Endothelial cell of umbilical vein (primary cell): ENCODE data around the gene KIFAP3. TPM values are rescaled to one million over a fixed set of nuclear protein-coding genes. Genes with fewer than 3 reads are reported as not detected.

Source experiments
- BruUV-seq: library from RNA; stranded (reverse); fragments of 400-500 nt; replicated peaks from 2 replicates; lab custom pipeline; 2021; lab: Mats Ljungman, UMichigan
- CTCF ChIA-PET: fragments of 300-600, 350-600 bp; sonication (Branson Sonifier 250); formaldehyde crosslinking; loops from one replicate; lab custom pipeline; 2021; ENCODE audit warnings: antibody characterized with exemption, inconsistent platforms; lab: Charles Lee
- POLR2A ChIA-PET: fragments of 300-600, 350-600 bp; sonication (Branson Sonifier 250); formaldehyde crosslinking; loops from one replicate; lab custom pipeline; 2021; ENCODE audit warnings: antibody characterized with exemption, inconsistent platforms; lab: Charles Lee
- DNase-seq: peaks from one replicate; pipeline ENCODE4 v3.0.0-alpha.2; 2011; ENCODE audit warnings: low read depth, low spot score
- FAIRE-seq: peaks from 2 replicates; lab custom pipeline; 2011; peaks lifted over from hg19 to GRCh38; lab: Jason Lieb, UNC
- H2AFZ ChIP-seq: 2 replicates; pipeline ENCODE4 v1.6.0; 2012; ENCODE audit warnings: low read depth, low read length, control low read depth, inconsistent platforms
- H3K27ac ChIP-seq: 2 replicates; pipeline ENCODE4 v1.5.1; 2011; ENCODE audit warnings: low read depth, mild to moderate bottlenecking, control low read depth, low read length, moderate library complexity; ENCODE audit not compliant: insufficient read depth
- H3K27me3 ChIP-seq, 2 experiments: 2 replicates each; pipeline versions ENCODE4 v1.6.0 to v1.6.1; 2011; ENCODE audit warnings: low read length in 2 of 2, mixed read lengths in 1 of 2; ENCODE audit not compliant: control insufficient read depth in 2 of 2, insufficient read depth in 2 of 2
- H3K36me3 ChIP-seq, 2 experiments: 2 replicates in 1 of 2; 3 replicates in 1 of 2; pipeline ENCODE4 v1.5.1; 2011; ENCODE audit warnings: low read length in 2 of 2, mild to moderate bottlenecking in 1 of 2, moderate library complexity in 1 of 2; ENCODE audit not compliant: control insufficient read depth in 2 of 2, insufficient read depth in 2 of 2; ENCODE audit errors: extremely low read depth in 1 of 2
- H3K4me1 ChIP-seq: 3 replicates; pipeline ENCODE4 v1.5.1; 2011; ENCODE audit warnings: mild to moderate bottlenecking, low read length; ENCODE audit not compliant: control insufficient read depth, insufficient read depth; ENCODE audit errors: extremely low read depth
- H3K4me2 ChIP-seq: 2 replicates; pipeline ENCODE4 v1.6.1; 2011; ENCODE audit warnings: low read length, control low read depth, mixed read lengths; ENCODE audit not compliant: insufficient read depth
- H3K4me3 ChIP-seq, 3 experiments: fragments of 200-600 bp in 1 of 3; sonication (generic), shearing (Covaris generic) in 1 of 3; replicated peaks in 1 of 3; 2 replicates each; pipeline ENCODE4 v1.5.1; 2011 to 2016; ENCODE audit warnings: control low read depth in 3 of 3, low read length in 3 of 3, mild to moderate bottlenecking in 2 of 3, inconsistent platforms in 1 of 3, low read depth in 1 of 3, moderate library complexity in 1 of 3; ENCODE audit not compliant: insufficient read depth in 1 of 3
- H3K79me2 ChIP-seq: 2 replicates; pipeline ENCODE4 v1.6.0; 2012; ENCODE audit warnings: low read length, inconsistent platforms; ENCODE audit not compliant: control insufficient read depth, insufficient read depth
- H3K9ac ChIP-seq: replicated peaks from 2 replicates; pipeline ENCODE3; 2011; ENCODE audit warnings: low read length, control low read depth; ENCODE audit not compliant: insufficient read depth; ENCODE audit errors: extremely low read depth
- H3K9me1 ChIP-seq: replicated peaks from 3 replicates; pipeline ENCODE4 v1.6.0; 2011; ENCODE audit warnings: mild to moderate bottlenecking, low read length; ENCODE audit not compliant: control insufficient read depth, insufficient read depth; ENCODE audit errors: extremely low read depth
- H3K9me3 ChIP-seq: replicated peaks from 2 replicates; pipeline ENCODE4 v1.5.1; 2012; ENCODE audit warnings: low read length, inconsistent platforms; ENCODE audit not compliant: control insufficient read depth, insufficient read depth
- H4K20me1 ChIP-seq: replicated peaks from 2 replicates; pipeline ENCODE3; 2011; ENCODE audit warnings: mild to moderate bottlenecking, low read length; ENCODE audit not compliant: control insufficient read depth, insufficient read depth; ENCODE audit errors: extremely low read depth
- CTCF ChIP-seq, 2 donors: IDR thresholded peaks; 1 replicate in 1 of 2; 2 replicates in 1 of 2; pipeline ENCODE4 v1.5.1; 2011; ENCODE audit warnings: low read length in 2 of 2, mild to moderate bottlenecking in 2 of 2, moderate library complexity in 2 of 2, control low read depth in 1 of 2, inconsistent platforms in 1 of 2, low read depth in 1 of 2; ENCODE audit not compliant: insufficient read depth in 1 of 2; ENCODE audit errors: extremely low read depth in 1 of 2
- EZH2 ChIP-seq: IDR thresholded peaks from 2 replicates; pipeline ENCODE4 v1.6.1; 2012; ENCODE audit warnings: borderline replicate concordance, low read depth, mild to moderate bottlenecking, moderate library complexity, low read length, inconsistent platforms; ENCODE audit not compliant: severe bottlenecking
- FOS ChIP-seq: IDR thresholded peaks from 2 replicates; pipeline ENCODE4 v1.6.1; 2011; ENCODE audit warnings: mild to moderate bottlenecking, low read length, moderate library complexity, borderline replicate concordance; ENCODE audit not compliant: insufficient read depth
- GATA2 ChIP-seq: IDR thresholded peaks from 2 replicates; pipeline ENCODE4 v1.7.0; 2011; ENCODE audit warnings: low read depth, mild to moderate bottlenecking, moderate library complexity, mixed read lengths, low read length; ENCODE audit not compliant: insufficient read length, insufficient read depth
- JUN ChIP-seq: IDR thresholded peaks from 2 replicates; pipeline ENCODE4 v1.6.1; 2011; ENCODE audit warnings: borderline replicate concordance, low read depth; ENCODE audit not compliant: insufficient read length, insufficient read depth
- MYC ChIP-seq: IDR thresholded peaks from one replicate; pipeline ENCODE4 v1.6.1; 2011; ENCODE audit warnings: mild to moderate bottlenecking, low read depth, low read length
- POLR2A ChIP-seq: IDR thresholded peaks from 2 replicates; pipeline ENCODE4 v1.6.1; 2012; ENCODE audit warnings: low read depth, mild to moderate bottlenecking, control low read depth, low read length
- POLR2AphosphoS5 ChIP-seq: IDR thresholded peaks from 2 replicates; pipeline ENCODE4 v1.6.1; 2012; ENCODE audit warnings: low read depth, mild to moderate bottlenecking, control low read depth, low read length, moderate library complexity; ENCODE audit not compliant: insufficient read depth
- dilution Hi-C: fragments of 300-500 bp; cut with MboI; formaldehyde crosslinking; loops from one replicate; pipeline ENCODE4 v1.15.0; 2019; ENCODE audit warnings: low sequenced_read_pairs; ENCODE audit not compliant: extremely low pct_ligation_motif_present
- intact Hi-C: fragments of 100-400 bp; cut with micrococcal nuclease; formaldehyde crosslinking; loops from one replicate; pipeline ENCODE4 v1.10.0; 2022
- polyA plus RNA-seq, 4 experiments: library from polyadenylated mRNA; depleted of rRNA in 3 of 4; stranded (reverse) in 3 of 4; unstranded in 1 of 4; fragments of >200 nt; gene quantifications; 2 replicates each; pipeline versions ENCODE4 v1.2.1 to v1.2.3, GENCODE V29; 2011 to 2012; ENCODE audit warnings: missing spikeins in 1 of 4
- total RNA-seq: library from RNA; stranded (reverse); gene quantifications from 2 replicates; pipeline ENCODE4 v1.2.3, GENCODE V29; 2021
- TF ChIP-seq, protein P1 (sequence below): IDR thresholded peaks from 2 replicates; pipeline ENCODE4 v1.6.1; 2011; ENCODE audit not compliant: insufficient read depth, insufficient read length

The KIFAP3 gene
- total and polyA plus RNA-seq, 2 donors (not counting 3 experiments of a cell fraction or from before 2014, with no cell fraction given): 6.4 to 17.5 TPM

DNA sequence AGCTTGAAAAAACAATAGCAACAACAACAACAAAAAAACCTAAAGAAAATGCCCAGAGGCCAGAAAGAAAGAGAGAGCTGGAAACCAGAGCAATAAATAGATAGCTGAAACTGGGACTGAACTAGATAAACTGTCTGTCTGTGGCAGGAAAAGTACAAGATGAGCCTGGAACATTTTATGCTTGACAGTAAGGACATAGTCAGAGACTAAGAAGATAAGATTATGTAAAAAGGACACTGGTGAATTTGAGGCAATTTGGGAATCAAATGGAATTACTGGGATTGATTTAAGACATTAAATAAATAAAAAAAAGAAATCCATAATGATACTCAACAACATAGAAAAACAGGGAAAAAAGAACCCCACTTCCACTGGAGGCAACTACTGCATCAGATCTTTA is 1.7 kb upstream of the KIFAP3 start:
- intact Hi-C loops (loop anchor here (10.0 kb wide), 2 partner anchors 459 to 589 kb away; partner anchors contain the start of genes GORAB and PRRX1), dilution Hi-C loops (no loop called here)
- H2AFZ ChIP-seq: no peak overlapping the region
- no peaks in the 10 kb centered on the region for H3K36me3 ChIP-seq
- H3K27me3 ChIP-seq: no peaks in the 10 kb centered on the region
- BruUV-seq: no TSS peak
- H3K9me1 ChIP-seq: no peaks in the 10 kb centered on the region
- TF ChIP-seq GATA2 (no peak), POLR2AphosphoS5 (no peak), JUN (no peak), CTCF (IDR thresholded peaks at IDR 0.05; ENCODE audit: extremely low read depth in 1 of 2, insufficient read depth in 1 of 2, low read depth in 1 of 2, low read length in 2 of 2) (no peak), FOS (no peak), POLR2A (no peak), EZH2 (no peak), MYC (no peak)
- TF ChIP-seq, protein P1, sequence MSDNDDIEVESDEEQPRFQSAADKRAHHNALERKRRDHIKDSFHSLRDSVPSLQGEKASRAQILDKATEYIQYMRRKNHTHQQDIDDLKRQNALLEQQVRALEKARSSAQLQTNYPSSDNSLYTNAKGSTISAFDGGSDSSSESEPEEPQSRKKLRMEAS: no peak
- POLR2A ChIA-PET: no interaction called here
- no peak overlapping the region for H3K4me2 ChIP-seq
- FAIRE-seq (no peak), DNase-seq (no peak)
- no peak overlapping the region for H3K27ac ChIP-seq
- H3K4me1 ChIP-seq: peaks cover 7% of the 10 kb centered on the region
- H3K79me2 ChIP-seq: peaks cover 2% of the 10 kb centered on the region
- CTCF ChIA-PET: interaction anchor here (1.5 kb wide), 1 partner anchor 10 kb away, joined by 4 read pairs; no protein-coding TSS in a partner anchor
- H3K4me3 ChIP-seq: no peak overlapping the region
- H3K9me3 ChIP-seq: no peaks in the 10 kb centered on the region
- no peak overlapping the region for H3K9ac ChIP-seq
- no peaks in the 10 kb centered on the region for H4K20me1 ChIP-seq
